Astrocyte (in vitro differentiated cells and primary cell): Measurements from ENCODE around the gene ZNF669. TPM values are rescaled to one million over a fixed set of nuclear protein-coding genes. Genes with fewer than 3 reads are reported as not detected.
"Not testable (repeated sequence)": the region's sequence is repeated elsewhere in the genome, so short reads cannot be mapped to it uniquely, and the experiment has no call there.

ENCODE experiments used
- DNase-seq: peaks from one replicate; pipeline ENCODE4 v3.0.0-alpha.2; 2010; ENCODE audit warnings: low read depth
- FAIRE-seq: peaks from 2 replicates; lab custom pipeline; 2011; peaks lifted over from hg19 to GRCh38; lab: Jason Lieb, UNC
- H2AFZ ChIP-seq: 2 replicates; pipeline ENCODE4 v1.6.0; 2012; ENCODE audit warnings: low read depth, low read length, inconsistent platforms
- H3K27ac ChIP-seq: 2 replicates; pipeline ENCODE4 v1.5.1; 2011; ENCODE audit warnings: low read depth, low read length, inconsistent platforms
- H3K27me3 ChIP-seq: 2 replicates; pipeline ENCODE4 v1.6.0; 2011; ENCODE audit warnings: low read length, inconsistent platforms; ENCODE audit not compliant: insufficient read depth
- H3K36me3 ChIP-seq: 2 replicates; pipeline ENCODE4 v1.5.1; 2011; ENCODE audit warnings: low read length, inconsistent platforms; ENCODE audit not compliant: insufficient read depth
- H3K4me1 ChIP-seq: 2 replicates; pipeline ENCODE4 v1.5.1; 2011; ENCODE audit warnings: low read length, inconsistent platforms; ENCODE audit not compliant: insufficient read depth
- H3K4me2 ChIP-seq: 2 replicates; pipeline ENCODE4 v1.6.0; 2012; ENCODE audit warnings: low read length, inconsistent platforms
- H3K4me3 ChIP-seq: 2 replicates; pipeline ENCODE4 v1.5.1; 2011; ENCODE audit warnings: low read depth, mild to moderate bottlenecking, low read length, inconsistent platforms; ENCODE audit not compliant: insufficient read depth
- H3K79me2 ChIP-seq: 2 replicates; pipeline ENCODE4 v1.6.0; 2012; ENCODE audit warnings: mild to moderate bottlenecking, low read length, inconsistent platforms; ENCODE audit not compliant: insufficient read depth
- H3K9ac ChIP-seq: 2 replicates; pipeline ENCODE4 v1.6.0; 2012; ENCODE audit warnings: mild to moderate bottlenecking, low read length, inconsistent platforms
- H3K9me3 ChIP-seq: 2 replicates; pipeline ENCODE4 v1.5.1; 2012; ENCODE audit warnings: low read depth, mild to moderate bottlenecking, low read length, inconsistent platforms; ENCODE audit not compliant: insufficient read depth
- H4K20me1 ChIP-seq: 2 replicates; pipeline ENCODE4 v1.6.0; 2012; ENCODE audit warnings: low read length, inconsistent platforms; ENCODE audit not compliant: insufficient read depth
- H3K27ac Mint-ChIP-seq: one replicate; pipeline ENCODE4 v1.8.0; 2021; ENCODE audit warnings: mild to moderate bottlenecking, mixed read lengths; ENCODE audit not compliant: unreplicated experiment
- H3K27me3 Mint-ChIP-seq: one replicate; pipeline ENCODE4 v1.8.0; 2021; ENCODE audit warnings: low read depth, mixed read lengths; ENCODE audit not compliant: unreplicated experiment
- H3K36me3 Mint-ChIP-seq: one replicate; pipeline ENCODE4 v1.8.0; 2021; ENCODE audit warnings: low read depth, mixed read lengths; ENCODE audit not compliant: unreplicated experiment
- H3K4me1 Mint-ChIP-seq: one replicate; pipeline ENCODE4 v1.8.0; 2021; ENCODE audit warnings: low read depth, mixed read lengths; ENCODE audit not compliant: unreplicated experiment
- H3K4me3 Mint-ChIP-seq: one replicate; pipeline ENCODE4 v1.8.0; 2021; ENCODE audit warnings: mild to moderate bottlenecking, moderate library complexity, mixed read lengths; ENCODE audit not compliant: unreplicated experiment
- H3K9me3 Mint-ChIP-seq: one replicate; pipeline ENCODE4 v1.8.0; 2021; ENCODE audit warnings: mild to moderate bottlenecking, mixed read lengths; ENCODE audit not compliant: unreplicated experiment
- CTCF ChIP-seq: IDR thresholded peaks from 2 replicates; pipeline ENCODE4 v1.5.1; 2011; ENCODE audit warnings: low read depth, mild to moderate bottlenecking, inconsistent platforms, low read length, moderate library complexity; ENCODE audit not compliant: insufficient read depth
- EZH2 ChIP-seq: IDR thresholded peaks from 2 replicates; pipeline ENCODE4 v1.6.1; 2012; ENCODE audit warnings: mild to moderate bottlenecking, low read length, inconsistent platforms; ENCODE audit not compliant: insufficient read depth
- total RNA-seq: library from RNA; stranded (reverse); gene quantifications from 2 replicates; pipeline ENCODE4 v1.2.1, GENCODE V29; 2021

ZNF669 gene
- total RNA-seq, 1 donor from 2014 or later = 9.4 TPM

- no peak overlapping the region for H3K27ac ChIP-seq
- H3K27ac Mint-ChIP-seq = no peak overlapping the region
- H3K4me3 ChIP-seq = no peak overlapping the region
- no peaks in the 10 kb centered on the region for H3K4me1 ChIP-seq
- FAIRE-seq (no peak), DNase-seq (no peak)
- no peaks in the 10 kb centered on the region for H3K4me1 Mint-ChIP-seq
- H3K9me3 ChIP-seq = no peaks in the 10 kb centered on the region
- H4K20me1 ChIP-seq = no peaks in the 10 kb centered on the region
- no peaks in the 10 kb centered on the region for H3K27me3 ChIP-seq
- peaks cover 4% of the 10 kb centered on the region for H3K9me3 Mint-ChIP-seq
- H3K36me3 Mint-ChIP-seq = no peaks in the 10 kb centered on the region
- H3K9ac ChIP-seq = no peak overlapping the region
- H2AFZ ChIP-seq = no peak overlapping the region
- no peaks in the 10 kb centered on the region for H3K27me3 Mint-ChIP-seq
- TF ChIP-seq CTCF (no peak), EZH2 (no peak)
- H3K4me2 ChIP-seq = no peak overlapping the region
- no peaks in the 10 kb centered on the region for H3K79me2 ChIP-seq
- no peak overlapping the region for H3K4me3 Mint-ChIP-seq
- no peaks in the 10 kb centered on the region for H3K36me3 ChIP-seq
Observed at GRCh38 chr1:247121382-247121781, 17.2 kb upstream of the ZNF669 start.

- not testable (repeated sequence) for H3K36me3 ChIP-seq, DNase-seq, H3K27ac Mint-ChIP-seq, H2AFZ ChIP-seq, H3K27ac ChIP-seq, FAIRE-seq, H3K36me3 Mint-ChIP-seq, H3K4me3 Mint-ChIP-seq, H3K4me1 Mint-ChIP-seq, H3K4me2 ChIP-seq, H3K4me1 ChIP-seq, H3K9me3 ChIP-seq, H3K79me2 ChIP-seq, H3K9me3 Mint-ChIP-seq, H4K20me1 ChIP-seq, H3K4me3 ChIP-seq, H3K27me3 ChIP-seq, H3K27me3 Mint-ChIP-seq, H3K9ac ChIP-seq
Observed at GRCh38 chr1:247120408-247120668, 16.2 kb upstream of the ZNF669 start.

- Mint-ChIP-seq H3K4me3 (no peak overlapping the region), H3K4me1 (no peaks in the 10 kb centered on the region), H3K36me3 (no peaks in the 10 kb centered on the region), H3K27ac (no peak overlapping the region), H3K27me3 (no peaks in the 10 kb centered on the region), H3K9me3 (peaks cover 9% of the 10 kb centered on the region)
- TF ChIP-seq EZH2 (no peak), CTCF (no peak)
- H3K27ac ChIP-seq = no peak overlapping the region
- H3K36me3 ChIP-seq = no peaks in the 10 kb centered on the region
- DNase-seq (no peak), FAIRE-seq (no peak)
- no peaks in the 10 kb centered on the region for H3K27me3 ChIP-seq
- H2AFZ ChIP-seq = no peak overlapping the region
- no peaks in the 10 kb centered on the region for H3K79me2 ChIP-seq
- H3K4me2 ChIP-seq = no peak overlapping the region
- no peaks in the 10 kb centered on the region for H3K4me1 ChIP-seq
- H3K9me3 ChIP-seq = no peaks in the 10 kb centered on the region
- no peaks in the 10 kb centered on the region for H4K20me1 ChIP-seq
- H3K9ac ChIP-seq = no peak overlapping the region
- no peak overlapping the region for H3K4me3 ChIP-seq
Observed at GRCh38 chr1:247119600-247120407, 15.6 kb upstream of the ZNF669 start.
